Activated T-helper 1 cell treated with anti-CD3 and anti-CD28 coated beads, Interleukin-12 subunit alpha, Interleukin-12 subunit beta, Interleukin-2, Interleukin-4 antibody, amounts not matched to agents 30 ng/mL and 10 ng/mL and 1 ng/mL, durations not matched to agents 14 hours and 24 hours and 36 hours (primary cell): ENCODE measurements around the gene CACNA2D1. TPM values are rescaled to one million over a fixed set of nuclear protein-coding genes. Genes with fewer than 3 reads are reported as not detected.

ENCODE experiments used
- DNase-seq: peaks from one replicate; pipeline ENCODE4 v3.0.0; 2021; ENCODE audit warnings: low spot score
- H3K27ac Mint-ChIP-seq: one replicate; pipeline ENCODE4 v1.8.0; 2021; ENCODE audit warnings: mild to moderate bottlenecking, mixed read lengths
- H3K27me3 Mint-ChIP-seq: one replicate; pipeline ENCODE4 v1.8.0; 2022; ENCODE audit warnings: mild to moderate bottlenecking, moderate library complexity, mixed read lengths; ENCODE audit not compliant: insufficient read depth
- H3K36me3 Mint-ChIP-seq: one replicate; pipeline ENCODE4 v1.8.0; 2021; ENCODE audit warnings: low read depth, mixed read lengths
- H3K4me1 Mint-ChIP-seq: one replicate; pipeline ENCODE4 v1.8.0; 2021; ENCODE audit warnings: low read depth, mixed read lengths
- H3K4me3 Mint-ChIP-seq: one replicate; pipeline ENCODE4 v1.8.0; 2021; ENCODE audit warnings: mild to moderate bottlenecking, moderate library complexity, mixed read lengths
- H3K9me3 Mint-ChIP-seq: one replicate; pipeline ENCODE4 v1.8.0; 2021; ENCODE audit warnings: mixed read lengths
- intact Hi-C: fragments of 100-400 bp; cut with micrococcal nuclease; formaldehyde crosslinking; loops from one replicate; pipeline ENCODE4 v1.15.1; 2024
- total RNA-seq: library from RNA; stranded (reverse); gene quantifications from 2 replicates; pipeline ENCODE4 v1.2.3, GENCODE V29; 2022

Gene CACNA2D1
- total RNA-seq, 1 donor from 2014 or later: not detected

GRCh38 chr7:82202965-82203364, 240.6 kb downstream of the CACNA2D1 start:
- H3K36me3 Mint-ChIP-seq: no peaks in the 10 kb centered on the region
- intact Hi-C loops: no loop called here
- DNase-seq: no peak
- no peaks in the 10 kb centered on the region for H3K9me3 Mint-ChIP-seq
- no peak overlapping the region for H3K4me3 Mint-ChIP-seq
- no peak overlapping the region for H3K27ac Mint-ChIP-seq
- H3K4me1 Mint-ChIP-seq: no peaks in the 10 kb centered on the region
- no peaks in the 10 kb centered on the region for H3K27me3 Mint-ChIP-seq

DNA sequence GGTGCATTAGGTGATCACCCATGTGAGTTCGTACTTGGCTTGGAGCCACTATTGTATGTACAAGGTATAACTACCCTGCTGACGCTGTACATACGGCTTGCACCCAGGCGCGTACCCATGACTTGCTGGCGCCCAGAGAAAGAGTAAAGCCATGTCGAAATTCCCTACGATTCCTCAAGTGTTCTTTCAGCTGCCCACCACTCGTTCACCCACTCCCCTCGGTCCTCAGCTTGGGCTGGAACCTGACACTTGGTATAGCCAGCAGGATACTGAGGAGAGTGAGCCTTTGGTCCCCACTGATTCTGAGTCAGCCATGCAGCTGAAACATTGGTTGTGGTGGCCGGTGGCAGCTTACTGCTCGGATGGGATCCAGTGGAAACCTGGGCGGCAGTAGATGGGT, 241.5 kb downstream of the CACNA2D1 start:
- Mint-ChIP-seq H3K27ac (no peak overlapping the region), H3K4me1 (no peaks in the 10 kb centered on the region), H3K27me3 (no peaks in the 10 kb centered on the region), H3K4me3 (no peak overlapping the region), H3K9me3 (no peaks in the 10 kb centered on the region), H3K36me3 (no peaks in the 10 kb centered on the region)
- intact Hi-C loops: no loop called here
- no peak for DNase-seq

- Mint-ChIP-seq H3K4me1 (no peaks in the 10 kb centered on the region), H3K9me3 (no peaks in the 10 kb centered on the region), H3K27ac (no peak overlapping the region), H3K36me3 (no peaks in the 10 kb centered on the region), H3K4me3 (no peak overlapping the region), H3K27me3 (no peaks in the 10 kb centered on the region)
- intact Hi-C loops: no loop called here
- DNase-seq: no peak
These were observed 243.0 kb downstream of the CACNA2D1 start for GRCh38 chr7:82200601-82201000.

DNA sequence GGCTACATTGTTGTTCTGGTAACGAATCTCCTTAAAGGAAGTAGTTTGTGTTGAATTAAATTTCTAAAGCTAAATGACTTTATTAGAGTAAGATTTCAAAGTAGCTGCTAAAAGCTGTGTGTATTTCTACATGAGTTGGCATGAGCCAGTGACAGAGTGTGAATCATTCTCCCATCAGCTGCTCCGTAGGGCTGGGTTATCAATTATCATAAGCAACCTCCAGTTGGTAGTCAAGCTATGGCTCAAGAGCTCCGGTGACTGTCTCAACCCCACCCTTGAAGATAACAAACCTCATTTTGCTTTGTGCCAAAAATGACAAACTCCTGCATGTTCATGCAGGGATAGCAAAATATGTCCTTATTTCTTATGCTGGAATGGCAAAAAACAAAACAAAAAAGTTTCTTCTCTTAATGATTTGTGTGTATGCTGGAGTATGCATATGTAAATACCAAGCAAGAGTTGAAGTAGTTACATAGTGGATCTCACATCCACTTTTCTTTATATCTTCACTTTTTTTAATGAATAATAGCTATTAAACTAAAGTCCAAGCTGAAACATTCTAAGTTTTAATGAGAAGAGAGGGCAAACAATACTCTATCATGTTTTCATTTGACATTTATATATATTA, 249.4 kb downstream of the CACNA2D1 start:
- no peaks in the 10 kb centered on the region for H3K4me1 Mint-ChIP-seq
- no peaks in the 10 kb centered on the region for H3K27me3 Mint-ChIP-seq
- H3K36me3 Mint-ChIP-seq: no peaks in the 10 kb centered on the region
- H3K27ac Mint-ChIP-seq: no peak overlapping the region
- H3K4me3 Mint-ChIP-seq: no peak overlapping the region
- intact Hi-C loops: no loop called here
- no peaks in the 10 kb centered on the region for H3K9me3 Mint-ChIP-seq
- DNase-seq: no peak

DNA sequence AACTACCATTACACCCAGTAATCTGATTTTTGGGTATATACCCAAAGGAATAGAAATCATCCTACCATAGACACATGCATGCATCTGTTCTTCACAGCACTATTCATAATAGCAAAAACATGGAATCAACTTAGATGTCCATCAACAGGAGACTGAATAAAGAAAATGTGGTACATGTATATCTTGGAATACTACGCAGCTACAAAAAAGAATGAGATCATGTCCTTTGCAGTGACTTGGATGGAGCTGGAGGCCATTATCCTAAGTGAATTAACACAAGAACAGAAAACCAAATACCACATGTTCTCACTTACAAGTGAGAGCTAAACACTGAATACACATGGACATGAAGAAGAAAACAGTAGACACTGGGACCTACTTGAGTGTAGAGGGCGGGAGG, 254.9 kb downstream of the CACNA2D1 start:
- H3K4me1 Mint-ChIP-seq: no peaks in the 10 kb centered on the region
- no peak for DNase-seq
- H3K27me3 Mint-ChIP-seq: no peaks in the 10 kb centered on the region
- no peaks in the 10 kb centered on the region for H3K36me3 Mint-ChIP-seq
- H3K4me3 Mint-ChIP-seq: no peak overlapping the region
- H3K27ac Mint-ChIP-seq: no peak overlapping the region
- intact Hi-C loops: no loop called here
- H3K9me3 Mint-ChIP-seq: no peaks in the 10 kb centered on the region

DNA sequence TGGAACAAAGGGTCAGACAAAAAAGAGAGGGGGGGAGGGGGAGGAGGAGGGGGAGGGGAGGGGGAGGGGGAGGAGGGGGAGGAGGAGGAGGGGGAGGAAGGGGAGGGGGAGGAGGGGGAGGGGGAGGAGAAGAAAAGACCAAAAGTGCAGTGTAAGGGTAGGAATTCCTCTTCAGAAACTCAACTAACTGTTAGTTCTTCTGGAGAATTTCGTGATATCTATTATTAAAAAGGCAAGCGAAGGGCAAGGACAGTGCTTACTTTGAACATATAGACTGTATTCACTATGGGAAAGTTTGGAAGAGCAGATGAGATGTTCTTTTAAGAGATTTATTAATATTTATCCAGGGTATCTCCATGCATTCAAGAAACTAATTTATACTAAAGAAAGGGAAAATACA, 258.1 kb downstream of the CACNA2D1 start:
- H3K27me3 Mint-ChIP-seq: no peaks in the 10 kb centered on the region
- H3K27ac Mint-ChIP-seq: no peak overlapping the region
- intact Hi-C loops: no loop called here
- H3K4me1 Mint-ChIP-seq: no peaks in the 10 kb centered on the region
- no peak for DNase-seq
- H3K4me3 Mint-ChIP-seq: no peak overlapping the region
- H3K36me3 Mint-ChIP-seq: no peaks in the 10 kb centered on the region
- no peaks in the 10 kb centered on the region for H3K9me3 Mint-ChIP-seq

GRCh38 chr7:82183634-82184033, 259.9 kb downstream of the CACNA2D1 start:
- no peak for DNase-seq
- Mint-ChIP-seq H3K36me3 (no peaks in the 10 kb centered on the region), H3K27ac (no peak overlapping the region), H3K27me3 (no peaks in the 10 kb centered on the region), H3K9me3 (no peaks in the 10 kb centered on the region), H3K4me1 (no peaks in the 10 kb centered on the region), H3K4me3 (no peak overlapping the region)
- intact Hi-C loops: no loop called here

DNA sequence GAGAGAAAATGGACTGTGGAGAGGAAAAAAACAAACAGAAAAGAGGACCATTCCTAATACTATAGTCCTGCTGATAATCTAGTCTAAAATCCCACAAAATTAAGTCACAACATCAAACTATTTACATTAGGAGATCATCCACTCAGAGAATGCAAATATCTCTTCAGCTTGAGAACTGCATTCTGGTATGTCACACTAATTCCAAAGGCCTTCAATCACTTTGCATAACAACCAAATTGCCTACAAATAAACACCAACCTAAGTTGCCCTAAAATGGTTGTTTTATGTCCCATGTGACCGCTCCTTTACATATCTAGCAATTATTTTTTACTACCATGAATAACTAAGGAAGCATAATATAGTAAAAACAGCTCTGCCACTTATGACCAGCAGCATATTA, 264.3 kb downstream of the CACNA2D1 start:
- Mint-ChIP-seq H3K27me3 (no peaks in the 10 kb centered on the region), H3K36me3 (no peaks in the 10 kb centered on the region), H3K4me3 (no peak overlapping the region), H3K4me1 (no peaks in the 10 kb centered on the region), H3K9me3 (no peaks in the 10 kb centered on the region), H3K27ac (no peak overlapping the region)
- intact Hi-C loops: no loop called here
- no peak for DNase-seq

- Mint-ChIP-seq H3K36me3 (no peaks in the 10 kb centered on the region), H3K27me3 (no peaks in the 10 kb centered on the region), H3K4me3 (no peak overlapping the region), H3K4me1 (no peaks in the 10 kb centered on the region), H3K9me3 (no peaks in the 10 kb centered on the region), H3K27ac (no peak overlapping the region)
- no peak for DNase-seq
- intact Hi-C loops: no loop called here
These were observed 268.3 kb downstream of the CACNA2D1 start for GRCh38 chr7:82175319-82175718.

DNA sequence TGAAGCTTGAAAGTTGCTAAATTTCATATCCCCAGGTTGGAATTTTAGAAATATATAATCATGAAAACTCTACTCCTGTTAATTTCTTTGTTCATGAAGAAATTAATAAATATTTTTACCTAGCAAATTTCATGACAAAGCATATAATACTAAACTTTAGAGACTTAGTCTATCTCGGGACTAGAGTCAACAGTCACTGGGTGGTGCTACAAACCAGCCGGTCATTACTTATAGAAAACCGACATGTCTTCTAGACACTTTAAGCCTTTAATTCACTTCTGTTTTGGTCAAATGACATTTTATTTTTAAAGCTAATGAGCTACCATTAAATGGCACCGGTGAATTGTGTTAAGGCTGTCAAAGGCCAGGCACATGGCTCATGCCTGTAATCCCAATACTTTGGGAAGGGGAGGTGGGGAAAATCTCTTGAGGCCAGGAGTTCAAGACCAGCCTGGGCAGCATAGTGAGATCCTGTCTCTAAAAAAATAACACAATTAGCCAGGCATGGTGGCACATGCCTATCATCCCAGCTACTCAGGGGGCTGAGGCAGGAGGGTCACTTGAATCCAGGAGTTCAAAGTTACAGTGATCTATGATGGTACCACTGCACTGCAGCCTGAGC, 270.1 kb downstream of the CACNA2D1 start:
- Mint-ChIP-seq H3K4me3 (no peak overlapping the region), H3K27me3 (no peaks in the 10 kb centered on the region), H3K36me3 (no peaks in the 10 kb centered on the region), H3K4me1 (no peaks in the 10 kb centered on the region), H3K9me3 (no peaks in the 10 kb centered on the region), H3K27ac (no peak overlapping the region)
- intact Hi-C loops: no loop called here
- DNase-seq: no peak

- Mint-ChIP-seq H3K27me3 (no peaks in the 10 kb centered on the region), H3K27ac (no peak overlapping the region), H3K9me3 (no peaks in the 10 kb centered on the region), H3K4me1 (no peaks in the 10 kb centered on the region), H3K36me3 (no peaks in the 10 kb centered on the region), H3K4me3 (no peak overlapping the region)
- no peak for DNase-seq
- intact Hi-C loops: no loop called here
These were observed 270.7 kb downstream of the CACNA2D1 start for GRCh38 chr7:82172881-82173280.

- Mint-ChIP-seq H3K4me3 (no peak overlapping the region), H3K9me3 (no peaks in the 10 kb centered on the region), H3K36me3 (no peaks in the 10 kb centered on the region), H3K4me1 (no peaks in the 10 kb centered on the region), H3K27me3 (no peaks in the 10 kb centered on the region), H3K27ac (no peak overlapping the region)
- no peak for DNase-seq
- intact Hi-C loops: no loop called here
These were observed 271.6 kb downstream of the CACNA2D1 start for GRCh38 chr7:82172017-82172416.

- no peaks in the 10 kb centered on the region for H3K9me3 Mint-ChIP-seq
- no peak for DNase-seq
- intact Hi-C loops: no loop called here
- H3K4me3 Mint-ChIP-seq: no peak overlapping the region
- H3K4me1 Mint-ChIP-seq: no peaks in the 10 kb centered on the region
- no peaks in the 10 kb centered on the region for H3K36me3 Mint-ChIP-seq
- no peak overlapping the region for H3K27ac Mint-ChIP-seq
- H3K27me3 Mint-ChIP-seq: no peaks in the 10 kb centered on the region
These were observed 275.8 kb downstream of the CACNA2D1 start for GRCh38 chr7:82167558-82168314.
